H1 (cell line): ENCODE results near the gene TGFBR2. TPM values are rescaled to one million over a fixed set of nuclear protein-coding genes. Genes with fewer than 3 reads are reported as not detected.
A peak's percentile ranks its signal among the peaks of the same experiment; 100 is the strongest.

ENCODE experiments used
- CTCF ChIA-PET: fragments of 300-600 bp; sonication (Branson Sonifier 250); formaldehyde crosslinking; loops from one replicate; lab custom pipeline; 2021; ENCODE audit not compliant: partially characterized antibody; lab: Charles Lee
- POLR2A ChIA-PET: fragments of 300-600 bp; sonication (Branson Sonifier 250); formaldehyde crosslinking; loops from one replicate; lab custom pipeline; 2021; ENCODE audit warnings: inconsistent platforms; ENCODE audit not compliant: partially characterized antibody; lab: Charles Lee
- DNase-seq, 2 experiments: peaks; one replicate each; pipeline versions ENCODE4 v3.0.0 to v3.0.0-alpha.2; 2010 to 2022; ENCODE audit warnings: low spot score in 2 of 2, low read depth in 1 of 2, mixed read lengths in 1 of 2
- FAIRE-seq: peaks from 2 replicates; lab custom pipeline; 2011; peaks lifted over from hg19 to GRCh38; lab: Jason Lieb, UNC
- H2AFZ ChIP-seq: 2 replicates; pipeline ENCODE4 v1.8.1; 2012; ENCODE audit warnings: low read length, inconsistent platforms
- H2AK5ac ChIP-seq: 2 replicates; pipeline ENCODE4 v1.6.1; 2013; ENCODE audit warnings: low read depth, low read length
- H2BK120ac ChIP-seq: replicated peaks from 2 replicates; pipeline ENCODE3; 2013; ENCODE audit warnings: low read depth, low read length, inconsistent platforms
- H2BK12ac ChIP-seq: 2 replicates; pipeline ENCODE4 v1.6.1; 2013; ENCODE audit warnings: low read depth, low read length
- H2BK15ac ChIP-seq: 2 replicates; pipeline ENCODE4 v1.6.1; 2013; ENCODE audit warnings: low read length
- H2BK20ac ChIP-seq: 2 replicates; pipeline ENCODE4 v1.6.1; 2013; ENCODE audit warnings: low read length
- H2BK5ac ChIP-seq: 2 replicates; pipeline ENCODE4 v1.6.1; 2013; ENCODE audit warnings: low read depth, low read length
- H3K14ac ChIP-seq: 2 replicates; pipeline ENCODE4 v1.6.1; 2013; ENCODE audit warnings: inconsistent platforms; ENCODE audit not compliant: insufficient read length
- H3K18ac ChIP-seq: 2 replicates; pipeline ENCODE4 v1.6.1; 2013; ENCODE audit warnings: low read length; ENCODE audit errors: extremely low read depth
- H3K23ac ChIP-seq: 2 replicates; pipeline ENCODE4 v1.6.1; 2013; ENCODE audit warnings: inconsistent platforms; ENCODE audit not compliant: insufficient read length
- H3K23me2 ChIP-seq: 2 replicates; pipeline ENCODE4 v1.6.1; 2013; ENCODE audit warnings: low read depth, low read length
- H3K27ac ChIP-seq: 2 replicates; pipeline ENCODE4 v1.6.1; 2011; ENCODE audit warnings: low read depth, low read length, inconsistent platforms
- H3K27me3 ChIP-seq, 4 experiments: replicated peaks in 1 of 4; 1 replicate in 1 of 4; 2 replicates in 3 of 4; pipeline versions ENCODE4 v1.6.1 to v1.8.1; 2011 to 2013; ENCODE audit warnings: low read length in 3 of 4, mild to moderate bottlenecking in 3 of 4, inconsistent platforms in 2 of 4, mixed read lengths in 2 of 4, moderate library complexity in 1 of 4; ENCODE audit not compliant: control insufficient read depth in 3 of 4, insufficient read depth in 3 of 4; ENCODE audit errors: extremely low read depth in 1 of 4
- H3K36me3 ChIP-seq, 4 experiments: 2 replicates each; pipeline versions ENCODE4 v1.6.1 to v1.8.1; 2011 to 2013; ENCODE audit warnings: mild to moderate bottlenecking in 4 of 4, low read length in 3 of 4, moderate library complexity in 2 of 4, control low read depth in 1 of 4, inconsistent platforms in 1 of 4; ENCODE audit not compliant: insufficient read depth in 4 of 4, control insufficient read depth in 2 of 4
- H3K4ac ChIP-seq: replicated peaks from 2 replicates; pipeline ENCODE3; 2013; ENCODE audit warnings: low read length, low read depth, mixed read lengths, inconsistent platforms; ENCODE audit not compliant: insufficient read length
- H3K4me1 ChIP-seq, 4 experiments: replicated peaks in 1 of 4; 1 replicate in 1 of 4; 2 replicates in 3 of 4; pipeline versions ENCODE4 v1.6.1 to v1.8.1; 2011 to 2013; ENCODE audit warnings: low read length in 3 of 4, inconsistent platforms in 2 of 4, mixed read lengths in 1 of 4; ENCODE audit not compliant: insufficient read depth in 4 of 4, control insufficient read depth in 3 of 4
- H3K4me2 ChIP-seq, 2 experiments: 2 replicates each; pipeline versions ENCODE4 v1.6.1 to v1.8.1; 2011 to 2013; ENCODE audit warnings: low read depth in 2 of 2, low read length in 2 of 2, control low read depth in 1 of 2, inconsistent platforms in 1 of 2, mild to moderate bottlenecking in 1 of 2; ENCODE audit not compliant: insufficient read depth in 1 of 2
- H3K4me3 ChIP-seq, 4 experiments: fragments of 200-600, 300-600 bp in 1 of 4; sonication (generic), shearing (Covaris generic), sonication (Bioruptor Twin) in 1 of 4; 2 replicates each; pipeline versions ENCODE4 v1.5.1 to v1.8.1; 2011 to 2016; ENCODE audit warnings: low read length in 4 of 4, low read depth in 3 of 4, control low read depth in 2 of 4, inconsistent platforms in 2 of 4, mild to moderate bottlenecking in 2 of 4, mixed read lengths in 1 of 4, moderate library complexity in 1 of 4; ENCODE audit not compliant: insufficient read depth in 2 of 4; ENCODE audit errors: extremely low read depth in 1 of 4
- H3K56ac ChIP-seq: replicated peaks from 2 replicates; pipeline ENCODE3; 2013; ENCODE audit warnings: low read depth, mild to moderate bottlenecking, mixed read lengths, low read length, inconsistent platforms; ENCODE audit not compliant: insufficient read length
- H3K79me1 ChIP-seq: 2 replicates; pipeline ENCODE4 v1.6.1; 2013; ENCODE audit warnings: low read depth, low read length, control low read depth
- H3K79me2 ChIP-seq, 2 experiments: 2 replicates each; pipeline versions ENCODE4 v1.6.1 to v1.8.1; 2012 to 2013; ENCODE audit warnings: low read length in 2 of 2, mild to moderate bottlenecking in 2 of 2, inconsistent platforms in 1 of 2; ENCODE audit not compliant: insufficient read depth in 2 of 2, control insufficient read depth in 1 of 2
- H3K9ac ChIP-seq, 4 experiments: replicated peaks in 1 of 4; 1 replicate in 1 of 4; 2 replicates in 3 of 4; pipeline versions ENCODE4 v1.6.1 to v1.8.1; 2011 to 2013; ENCODE audit warnings: low read depth in 3 of 4, low read length in 3 of 4, control low read depth in 2 of 4, mild to moderate bottlenecking in 2 of 4, moderate library complexity in 2 of 4, inconsistent platforms in 1 of 4; ENCODE audit errors: extremely low read depth in 1 of 4
- H3K9me3 ChIP-seq, 2 experiments: 2 replicates each; pipeline versions ENCODE4 v1.6.1 to v1.8.1; 2012 to 2013; ENCODE audit warnings: mild to moderate bottlenecking in 2 of 2, moderate library complexity in 2 of 2, control low read depth in 1 of 2, inconsistent platforms in 1 of 2, low read depth in 1 of 2, low read length in 1 of 2, mixed read lengths in 1 of 2; ENCODE audit not compliant: insufficient read depth in 2 of 2
- H4K20me1 ChIP-seq, 2 experiments: replicated peaks in 1 of 2; 2 replicates each; pipeline versions ENCODE3 to v1.8.1; 2011 to 2013; ENCODE audit warnings: inconsistent platforms in 2 of 2, low read length in 2 of 2, mild to moderate bottlenecking in 1 of 2; ENCODE audit not compliant: insufficient read depth in 2 of 2, control insufficient read depth in 1 of 2
- H4K5ac ChIP-seq: 2 replicates; pipeline ENCODE4 v1.6.1; 2013; ENCODE audit warnings: low read length, low read depth, mixed read lengths, inconsistent platforms; ENCODE audit not compliant: insufficient read length
- H4K8ac ChIP-seq: 2 replicates; pipeline ENCODE4 v1.8.0; 2013; ENCODE audit warnings: mild to moderate bottlenecking, moderate library complexity, low read length, inconsistent platforms; ENCODE audit not compliant: insufficient read depth; ENCODE audit errors: extremely low read depth
- H4K91ac ChIP-seq: replicated peaks from 2 replicates; pipeline ENCODE3; 2013; ENCODE audit warnings: low read length, mixed read lengths, inconsistent platforms; ENCODE audit not compliant: insufficient read length
- KDM1A ChIP-seq: fragments of 200-600, 300-600 bp; sonication (generic); IDR thresholded peaks from 2 replicates; pipeline ENCODE4 v1.7.1; 2016; ENCODE audit warnings: mild to moderate bottlenecking, low read length, borderline replicate concordance
- MAX ChIP-seq: IDR thresholded peaks from 2 replicates; pipeline ENCODE4 v1.6.1; 2012; ENCODE audit warnings: inconsistent platforms
- RAD21 ChIP-seq, 2 experiments: IDR thresholded peaks in 1 of 2; conservative IDR thresholded peaks in 1 of 2; 2 replicates each; pipeline ENCODE4 v1.6.1; 2011; ENCODE audit warnings: low read depth in 2 of 2, low read length in 2 of 2, improper control_type of control experiment in 1 of 2, inconsistent platforms in 1 of 2, mild to moderate bottlenecking in 1 of 2, moderate library complexity in 1 of 2
- RNF2 ChIP-seq: fragments of 200-900, 300-1000 bp; sonication (generic); IDR thresholded peaks from 2 replicates; pipeline ENCODE4 v1.7.1; 2016; ENCODE audit warnings: borderline replicate concordance, low read depth, mild to moderate bottlenecking, antibody characterized with exemption, low read length; ENCODE audit not compliant: poor library complexity, severe bottlenecking; ENCODE audit errors: missing control alignments
- SIRT6 ChIP-seq: IDR thresholded peaks from one replicate; pipeline ENCODE4 v1.7.1; 2012; ENCODE audit warnings: low read length, inconsistent platforms
- SP1 ChIP-seq: IDR thresholded peaks from 2 replicates; pipeline ENCODE4 v1.6.1; 2011; ENCODE audit warnings: low read depth, low read length
- TCF12 ChIP-seq: IDR thresholded peaks from 2 replicates; pipeline ENCODE4 v1.6.1; 2011; ENCODE audit warnings: low read depth, mild to moderate bottlenecking, low read length
- WGBS, 2 experiments: shearing (Covaris generic) in 1 of 2; methylation state at CpG; one replicate each; pipeline versions ENCODE4 v1.1.6 to v1.1.7; 2013 to 2015; ENCODE audit warnings: low lambda C conversion rate in 2 of 2, mixed read lengths in 2 of 2, inconsistent platforms in 1 of 2, low coverage in 1 of 2, missing lambda C conversion rate in 1 of 2; ENCODE audit not compliant: insufficient replicate concordance in 2 of 2, insufficient coverage in 1 of 2, insufficient read length in 1 of 2; ENCODE audit errors: extremely low coverage in 1 of 2, missing lambda C conversion rate in 1 of 2; 5-methylcytosine and 5-hydroxymethylcytosine counted together
- polyA plus RNA-seq, 7 experiments: library from polyadenylated mRNA; depleted of rRNA in 3 of 7; stranded (reverse) in 5 of 7; unstranded in 2 of 7; fragments of >200 nt in 5 of 7; fragments of 200-250 nt in 2 of 7; gene quantifications; 1 replicate in 5 of 7; 2 replicates in 1 of 7; 4 replicates in 1 of 7; pipeline versions ENCODE4 v1.2.1 to v1.2.3, GENCODE V29; 2011 to 2013; ENCODE audit warnings: missing spikeins in 2 of 7, mixed read lengths in 2 of 7
- total RNA-seq: library from RNA; stranded (reverse); fragmentation: NEBNext Ultra II Directional; extraction: Animal tissue kit (Norgen Biotek cat#: 25700); gene quantifications from 2 replicates; pipeline ENCODE4 v1.2.1, GENCODE V29; 2021

The TGFBR2 gene
- total and polyA plus RNA-seq, 2 of the 8 experiments (the other 6 are each of a cell fraction or from before 2014, with no cell fraction given) = 4.2 to 7.4 TPM

- H3K23ac ChIP-seq = no peak overlapping the region
- no peak overlapping the region for H3K18ac ChIP-seq
- peak overlapping the region in 1 of 4 experiments; percentile 34; a peak in 1 of 7 replicates for H3K9ac ChIP-seq
- H4K5ac ChIP-seq = no peak overlapping the region
- H3K79me1 ChIP-seq = no peaks in the 10 kb centered on the region
- no peak overlapping the region for H2BK20ac ChIP-seq
- no peak overlapping the region for H2AFZ ChIP-seq
- no peaks in the 10 kb centered on the region for H3K23me2 ChIP-seq
- peak; percentile 66 for FAIRE-seq
- no peak overlapping the region for H2BK5ac ChIP-seq
- H3K27ac ChIP-seq = no peak overlapping the region
- 41% methylated on average over 1 of the region's 1 CpG; no CpG with 5 or more reads in 1 of the 2 experiments for WGBS, 2 experiments
- ChIA-PET POLR2A (interaction anchor here (0.8 kb wide), 1 partner anchor 8 kb away, joined by 3 read pairs; no protein-coding TSS in a partner anchor), CTCF (interaction anchor here (0.9 to 1.0 kb wide), 2 partner anchors 9 to 26 kb away, joined by 3 to 4 read pairs; no protein-coding TSS in a partner anchor)
- peak in 1 of 2 experiments; percentile 38 for DNase-seq
- no peak overlapping the region for H4K91ac ChIP-seq
- H3K36me3 ChIP-seq = peaks cover 3 to 6% (median 5%) of the 10 kb centered on the region in 4 experiments; a peak in 7 of 8 replicates
- no peaks in the 10 kb centered on the region for H3K27me3 ChIP-seq
- no peak overlapping the region for H2BK15ac ChIP-seq
- H3K4me1 ChIP-seq = peaks cover 0 to 10% (median 7%) of the 10 kb centered on the region in 4 experiments; a peak in 4 of 7 replicates
- H3K4ac ChIP-seq = no peak overlapping the region
- no peak overlapping the region for H2AK5ac ChIP-seq
- no peak overlapping the region for H3K4me3 ChIP-seq
- H2BK12ac ChIP-seq = no peak overlapping the region
- H3K14ac ChIP-seq = no peak overlapping the region
- no peak overlapping the region for H4K8ac ChIP-seq
- no peaks in the 10 kb centered on the region for H3K9me3 ChIP-seq
- no peak overlapping the region for H2BK120ac ChIP-seq
- TF ChIP-seq RAD21 (IDR thresholded peaks at IDR 0.05 in 1 of 2, conservative IDR thresholded peaks at IDR 0.05 in 1 of 2; ENCODE audit: low read depth in 2 of 2, low read length in 2 of 2) = 0 out of 4 replicates have a peak, but pooled peaks of 1 of the 2 experiments have one; percentile 4
- no peak for TF ChIP-seq RNF2
- 0 out of 2 replicates have a peak, but pooled peaks have one; percentile 25 for TF ChIP-seq MAX
- TF ChIP-seq SIRT6 = no peak
- TF ChIP-seq TCF12 = peak; percentile 35; the same call in 1 of the 2 replicates
- 0 out of 2 replicates have a peak, but pooled peaks have one; percentile 33 for TF ChIP-seq SP1
- TF ChIP-seq KDM1A = no peak
- peaks cover 0 to 2% of the 10 kb centered on the region in 2 experiments for H4K20me1 ChIP-seq
- peak overlapping the region in 1 of 2 experiments; percentile 17; a peak in 1 of 4 replicates for H3K4me2 ChIP-seq
- no peaks in the 10 kb centered on the region for H3K79me2 ChIP-seq
- H3K56ac ChIP-seq = no peak overlapping the region
Measured at GRCh38 chr3:30667280-30667651, 60.9 kb downstream of the TGFBR2 start.
